ENCODE results near the gene ZNF3. TPM values are rescaled to one million over a fixed set of nuclear protein-coding genes. Genes with fewer than 3 reads are reported as not detected.
A peak's percentile ranks its signal among the peaks of the same experiment; 100 is the strongest.

ZNF3 gene
- total and polyA plus RNA-seq, 9 of the 15 experiments (the other 6 are each of a cell fraction or from before 2014, with no cell fraction given), result 30.0 to 64.9 (median 51.5) TPM

DNA sequence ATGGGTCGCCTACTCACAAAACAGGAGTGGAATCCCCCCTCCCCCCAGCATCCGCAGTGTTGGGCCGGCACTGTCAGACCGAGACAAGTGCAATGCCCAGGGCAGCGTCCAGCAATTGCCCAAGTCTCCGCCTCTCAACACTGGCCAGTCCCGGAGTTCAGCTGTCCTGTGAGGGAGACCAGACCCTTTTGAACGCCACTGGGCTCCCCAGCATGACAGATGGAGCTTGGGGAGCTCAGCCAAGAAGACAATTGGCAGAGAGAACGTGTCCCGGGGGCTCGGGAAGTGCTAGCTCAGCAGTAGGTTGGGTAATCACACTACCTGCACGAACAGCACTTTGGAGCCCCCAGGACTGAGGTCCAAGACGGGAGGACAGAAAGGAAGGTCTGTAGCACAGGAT lies 12.0 kb upstream of the ZNF3 start:
- peak overlapping the region in 1 of 2 experiments; percentile 61; a peak in 2 of 4 replicates for H3K9ac ChIP-seq (ENCODE audit: insufficient read depth in 1 of 2, low read depth in 2 of 2, low read length in 2 of 2)
- H3K9me1 ChIP-seq (ENCODE audit: control insufficient read depth, insufficient read depth, low read length), result no peaks in the 10 kb centered on the region
- BruUV-seq (replicated peaks), result no TSS peak
- peaks cover 40% of the 10 kb centered on the region for H4K20me1 ChIP-seq (replicated peaks; ENCODE audit: control insufficient read depth, insufficient read depth, low read length)
- H3K9me3 ChIP-seq (replicated peaks; ENCODE audit: control insufficient read depth, insufficient read depth, low read depth, low read length), result no peaks in the 10 kb centered on the region
- H3K4me2 ChIP-seq (ENCODE audit: insufficient read depth, low read length), result no peak overlapping the region
- H3K79me2 ChIP-seq (ENCODE audit: control insufficient read depth, insufficient read depth, low read length), result peaks cover 41% of the 10 kb centered on the region
- H3K27me3 ChIP-seq (ENCODE audit: control insufficient read depth in 2 of 2, insufficient read depth in 2 of 2, low read length in 2 of 2), result no peaks in the 10 kb centered on the region
- no peak overlapping the region for H2AFZ ChIP-seq (ENCODE audit: low read depth, low read length)
- 81% methylated on average over 13 of the region's 13 CpGs for WGBS (ENCODE audit: insufficient coverage, low coverage, missing lambda C conversion rate)
- H3K4me3 ChIP-seq, result no peak overlapping the region
- in situ Hi-C loops (cut with MboI) (no loop called here), intact Hi-C loops (cut with micrococcal nuclease) (no loop called here)
- peaks cover 11 to 22% of the 10 kb centered on the region in 2 experiments for H3K4me1 ChIP-seq (replicated peaks in 1 of 2; ENCODE audit: control insufficient read depth in 2 of 2, insufficient read depth in 2 of 2, low read length in 2 of 2)
- ATAC-seq (0 out of 3 replicates have a peak, but pooled peaks have one; percentile 0), FAIRE-seq (no peak), DNase-seq (ENCODE audit: extremely low read depth in 1 of 4, low spot score in 3 of 4) (no peak)
- CTCF ChIA-PET (ENCODE audit: low intra/inter-chr PET ratio), result no interaction called here
- TF ChIP-seq RBFOX2 (IDR thresholded peaks at IDR 0.05; ENCODE audit: low read depth, low read length), result peak; percentile 75
- TF ChIP-seq, protein P1, sequence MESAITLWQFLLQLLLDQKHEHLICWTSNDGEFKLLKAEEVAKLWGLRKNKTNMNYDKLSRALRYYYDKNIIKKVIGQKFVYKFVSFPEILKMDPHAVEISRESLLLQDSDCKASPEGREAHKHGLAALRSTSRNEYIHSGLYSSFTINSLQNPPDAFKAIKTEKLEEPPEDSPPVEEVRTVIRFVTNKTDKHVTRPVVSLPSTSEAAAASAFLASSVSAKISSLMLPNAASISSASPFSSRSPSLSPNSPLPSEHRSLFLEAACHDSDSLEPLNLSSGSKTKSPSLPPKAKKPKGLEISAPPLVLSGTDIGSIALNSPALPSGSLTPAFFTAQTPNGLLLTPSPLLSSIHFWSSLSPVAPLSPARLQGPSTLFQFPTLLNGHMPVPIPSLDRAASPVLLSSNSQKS (CRISPR knock-in tag; IDR thresholded peaks at IDR 0.05), result no peak
- TF ChIP-seq PHF20 (IDR thresholded peaks at IDR 0.05; ENCODE audit: partially characterized antibody), result no peak
- peak; percentile 71 for TF ChIP-seq POLR2G (IDR thresholded peaks at IDR 0.05; ENCODE audit: low read depth, low read length)
- H3K36me3 ChIP-seq (ENCODE audit: control insufficient read depth, insufficient read depth, low read length), result peaks cover 87% of the 10 kb centered on the region
- POLR2A ChIA-PET, result interaction anchor here (0.5 to 7.9 kb wide), 5 partner anchors 7 to 629 kb away, joined by 3 to 115 read pairs (median 10); partner anchors contain the start of genes AP4M1 and MCM7
- no peak overlapping the region; the same call in 2 of the 3 replicates for H3K27ac ChIP-seq (ENCODE audit: extremely low read depth, low read depth, low read length)
